OCI-LY1 (cell line): Measurements from ENCODE around the gene NIPAL3.
"Not testable (repeated sequence)": the region's sequence is repeated elsewhere in the genome, so short reads cannot be mapped to it uniquely, and the experiment has no call there.

Experiments used
- H2AFZ ChIP-seq: fragments of 200-600 bp; sonication (generic), shearing (Covaris generic); 2 replicates; pipeline ENCODE4 v1.6.0; 2014; ENCODE audit warnings: antibody characterized with exemption, mild to moderate bottlenecking, low read length
- H3F3A ChIP-seq: fragments of 200-600 bp; sonication (generic), shearing (Covaris generic); 2 replicates; pipeline ENCODE4 v1.6.0; 2014; ENCODE audit warnings: mild to moderate bottlenecking, antibody characterized with exemption, low read length, moderate library complexity; ENCODE audit not compliant: insufficient read depth
- H3K27ac ChIP-seq: fragments of 200-600 bp; sonication (generic); 2 replicates; pipeline ENCODE4 v1.5.1; 2014; ENCODE audit warnings: low read length, mixed run types, mild to moderate bottlenecking, low read depth; ENCODE audit not compliant: poor library complexity, severe bottlenecking
- H3K27me3 ChIP-seq: fragments of 200-600 bp; sonication (generic); 2 replicates; pipeline ENCODE4 v1.6.0; 2014; ENCODE audit warnings: antibody characterized with exemption, mild to moderate bottlenecking, low read length, moderate library complexity; ENCODE audit not compliant: insufficient read depth
- H3K36me3 ChIP-seq: fragments of 200-600 bp; sonication (generic); 2 replicates; pipeline ENCODE4 v1.6.1; 2014; ENCODE audit warnings: mild to moderate bottlenecking, antibody characterized with exemption, low read length, moderate library complexity, mixed read lengths; ENCODE audit not compliant: insufficient read depth
- H3K4me1 ChIP-seq: fragments of 200-600 bp; sonication (generic); 2 replicates; pipeline ENCODE4 v1.5.1; 2014; ENCODE audit warnings: mild to moderate bottlenecking, low read length, moderate library complexity; ENCODE audit not compliant: insufficient read depth, severe bottlenecking
- H3K4me2 ChIP-seq: fragments of 200-600 bp; sonication (generic), shearing (Covaris generic); 2 replicates; pipeline ENCODE4 v1.6.1; 2014; ENCODE audit warnings: low read length
- H3K4me3 ChIP-seq: fragments of 200-600 bp; sonication (generic); 2 replicates; pipeline ENCODE4 v1.5.1; 2014; ENCODE audit warnings: low read length, low read depth, mild to moderate bottlenecking, mixed read lengths; ENCODE audit not compliant: poor library complexity, severe bottlenecking
- H3K79me2 ChIP-seq: fragments of 200-600 bp; shearing (Covaris generic); 2 replicates; pipeline ENCODE4 v1.6.1; 2016; ENCODE audit warnings: mixed run types, low read length, mixed read lengths; ENCODE audit not compliant: insufficient read depth
- H3K9ac ChIP-seq: fragments of 200-600 bp; sonication (generic), shearing (Covaris generic); 2 replicates; pipeline ENCODE4 v1.6.1; 2014; ENCODE audit warnings: mild to moderate bottlenecking, low read length, mixed read lengths
- H3K9me2 ChIP-seq: fragments of 200-600 bp; sonication (generic), shearing (Covaris generic); 2 replicates; pipeline ENCODE4 v1.6.1; 2014; ENCODE audit warnings: low read depth, mild to moderate bottlenecking, low read length, mixed read lengths
- H3K9me3 ChIP-seq: fragments of 200-600 bp; shearing (Covaris generic); 2 replicates; pipeline ENCODE4 v1.6.1; 2014; ENCODE audit warnings: low read length, mixed read lengths
- H4K20me1 ChIP-seq: fragments of 200-600 bp; sonication (generic), shearing (Covaris generic); 2 replicates; pipeline ENCODE4 v1.6.0; 2016; ENCODE audit warnings: mild to moderate bottlenecking, low read length; ENCODE audit not compliant: insufficient read depth
- CTCF ChIP-seq: fragments of 200-600 bp; sonication (generic), shearing (Covaris generic); IDR thresholded peaks from 2 replicates; pipeline ENCODE4 v1.5.1; 2017; ENCODE audit warnings: mild to moderate bottlenecking, antibody characterized with exemption, low read length, moderate library complexity, mixed read lengths
- EZH2 ChIP-seq: fragments of 200-600 bp; sonication (generic), shearing (Covaris generic); IDR thresholded peaks from 2 replicates; pipeline ENCODE4 v1.8.0; 2017; ENCODE audit warnings: borderline replicate concordance, mixed run types, mild to moderate bottlenecking, antibody characterized with exemption, low read length, moderate library complexity, mixed read lengths

Gene NIPAL3

DNA sequence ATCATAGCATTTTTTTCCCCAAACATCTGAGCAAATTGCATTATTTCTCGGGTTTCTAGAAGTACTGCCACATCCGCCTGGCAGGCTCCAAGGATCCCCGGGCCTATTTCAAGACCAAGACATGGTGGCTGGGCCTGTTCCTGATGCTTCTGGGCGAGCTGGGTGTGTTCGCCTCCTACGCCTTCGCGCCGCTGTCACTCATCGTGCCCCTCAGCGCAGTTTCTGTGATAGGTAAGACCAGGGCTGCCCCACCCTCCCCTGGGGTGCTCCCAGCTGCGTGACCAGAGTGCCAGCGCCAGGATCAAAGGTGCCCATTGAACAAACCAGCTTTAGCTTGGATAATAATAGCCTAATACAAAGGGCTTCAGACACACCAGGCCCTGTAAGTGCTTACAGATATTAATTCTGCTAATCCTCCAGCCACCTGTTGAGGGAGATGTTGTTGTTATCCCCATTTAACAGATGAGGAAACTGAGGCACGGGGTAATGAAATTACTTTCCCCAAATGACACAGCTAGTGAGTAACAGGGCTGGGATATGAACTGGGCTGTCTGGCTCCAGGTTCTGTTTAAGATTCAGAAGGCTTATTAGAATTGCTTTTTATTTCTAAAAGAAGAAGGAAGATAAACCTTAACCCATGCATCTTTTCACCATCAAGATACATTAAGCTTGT, 26.5 kb downstream of the NIPAL3 start:
- no peaks in the 10 kb centered on the region for H3F3A ChIP-seq
- TF ChIP-seq CTCF (no peak), EZH2 (no peak)
- no peaks in the 10 kb centered on the region for H3K9me2 ChIP-seq
- no peaks in the 10 kb centered on the region for H3K27me3 ChIP-seq
- H4K20me1 ChIP-seq: no peaks in the 10 kb centered on the region
- no peak overlapping the region for H3K4me2 ChIP-seq
- no peaks in the 10 kb centered on the region for H3K9me3 ChIP-seq
- no peaks in the 10 kb centered on the region for H3K79me2 ChIP-seq
- H3K4me3 ChIP-seq: no peak overlapping the region
- no peak overlapping the region for H2AFZ ChIP-seq
- H3K9ac ChIP-seq: no peak overlapping the region
- H3K36me3 ChIP-seq: peaks cover 49% of the 10 kb centered on the region
- no peak overlapping the region for H3K27ac ChIP-seq
- no peaks in the 10 kb centered on the region for H3K4me1 ChIP-seq

DNA sequence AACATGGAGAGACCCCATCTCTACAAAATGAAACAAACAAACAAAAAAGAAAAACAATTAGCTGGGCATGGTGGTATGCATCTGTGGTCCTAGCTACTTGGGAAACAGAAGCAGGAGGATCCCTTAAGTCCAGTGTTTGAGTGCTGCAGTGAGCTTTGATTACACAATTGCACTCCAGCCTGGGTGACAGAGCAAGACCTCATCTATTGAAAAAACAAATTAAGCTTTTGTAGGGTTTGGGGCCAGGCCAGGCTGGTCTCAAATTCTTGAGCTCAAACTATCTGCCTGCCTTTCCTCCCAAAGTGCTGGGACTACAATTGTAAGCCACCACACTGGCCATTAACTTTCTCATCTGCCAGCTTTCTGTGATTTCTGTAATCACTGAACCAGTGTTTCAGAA, 27.2 kb downstream of the NIPAL3 start:
- no peaks in the 10 kb centered on the region for H3K79me2 ChIP-seq
- no peaks in the 10 kb centered on the region for H4K20me1 ChIP-seq
- no peak overlapping the region for H3K9ac ChIP-seq
- H3F3A ChIP-seq: no peaks in the 10 kb centered on the region
- H3K9me2 ChIP-seq: no peaks in the 10 kb centered on the region
- H3K4me1 ChIP-seq: no peaks in the 10 kb centered on the region
- no peak overlapping the region for H2AFZ ChIP-seq
- H3K4me3 ChIP-seq: no peak overlapping the region
- H3K4me2 ChIP-seq: no peak overlapping the region
- peaks cover 56% of the 10 kb centered on the region for H3K36me3 ChIP-seq
- H3K9me3 ChIP-seq: no peaks in the 10 kb centered on the region
- TF ChIP-seq CTCF (no peak), EZH2 (no peak)
- no peaks in the 10 kb centered on the region for H3K27me3 ChIP-seq
- no peak overlapping the region for H3K27ac ChIP-seq

DNA sequence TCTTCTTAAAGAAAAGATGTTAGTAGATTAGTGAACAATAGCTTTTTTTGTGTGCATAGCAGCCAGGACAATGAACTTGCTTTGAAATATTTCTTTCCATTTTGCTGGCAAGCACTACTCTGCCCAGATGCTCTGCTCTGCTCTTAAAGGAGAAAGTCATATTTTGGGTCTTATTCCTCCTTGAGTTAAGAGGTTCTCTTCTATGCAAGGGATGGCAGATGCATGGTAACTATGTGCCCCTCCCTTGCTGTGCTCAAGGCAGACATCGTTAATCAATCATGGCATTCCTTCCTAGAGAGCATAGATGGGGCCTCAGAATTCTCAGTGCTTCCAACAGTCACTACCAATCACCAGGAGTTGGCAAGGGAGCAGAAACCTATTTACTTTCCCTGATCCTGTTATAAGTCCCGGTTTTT, 27.6 kb downstream of the NIPAL3 start:
- TF ChIP-seq CTCF (no peak), EZH2 (no peak)
- Histone ChIP-seq H3K4me1 (no peaks in the 10 kb centered on the region), H3F3A (no peaks in the 10 kb centered on the region), H3K9me2 (no peaks in the 10 kb centered on the region), H3K27ac (no peak overlapping the region), H3K9ac (no peak overlapping the region), H4K20me1 (no peaks in the 10 kb centered on the region), H3K36me3 (peaks cover 60% of the 10 kb centered on the region), H3K9me3 (no peaks in the 10 kb centered on the region), H2AFZ (no peak overlapping the region), H3K27me3 (no peaks in the 10 kb centered on the region), H3K79me2 (no peaks in the 10 kb centered on the region), H3K4me2 (no peak overlapping the region), H3K4me3 (no peak overlapping the region)

DNA sequence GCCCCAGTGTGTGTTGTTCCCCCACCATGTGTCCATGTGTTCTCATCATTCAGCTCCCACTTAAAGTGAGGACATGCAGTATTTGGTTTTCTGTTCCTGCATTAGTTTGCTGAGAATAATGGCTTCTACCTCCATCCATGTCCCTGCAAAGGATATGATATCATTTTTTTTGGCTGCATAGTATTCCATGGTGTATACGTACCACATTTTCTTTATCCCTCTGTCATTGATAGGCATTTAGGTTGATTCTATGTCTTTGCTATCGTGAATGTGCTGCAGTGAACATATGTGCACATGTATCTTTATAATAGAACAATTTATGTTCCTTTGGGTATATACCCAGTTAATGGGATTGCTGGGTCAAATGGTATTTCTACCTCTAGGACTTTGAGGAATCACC, 30.8 kb downstream of the NIPAL3 start:
- H2AFZ ChIP-seq, H3K4me2 ChIP-seq, H3K9ac ChIP-seq, H3K79me2 ChIP-seq, H3K27ac ChIP-seq, H3K9me3 ChIP-seq, H3K27me3 ChIP-seq, H3K4me1 ChIP-seq, H4K20me1 ChIP-seq, H3F3A ChIP-seq, H3K9me2 ChIP-seq, H3K4me3 ChIP-seq: not testable (repeated sequence)
- H3K36me3 ChIP-seq: peaks cover 77% of the 10 kb centered on the region
